Neural cell (in vitro differentiated cells): ENCODE results near the gene LAMB4. TPM values are rescaled to one million over a fixed set of nuclear protein-coding genes. Genes with fewer than 3 reads are reported as not detected.

Experiments used
- H2AFZ ChIP-seq: fragments of 200-600, 300-800 bp; sonication (generic), shearing (Covaris generic); 2 replicates; pipeline ENCODE4 v1.6.0; 2014; ENCODE audit warnings: low read depth, mild to moderate bottlenecking, antibody characterized with exemption, low read length, moderate library complexity
- H3F3A ChIP-seq: fragments of 200-600 bp; shearing (Covaris generic); 2 replicates; pipeline ENCODE4 v1.6.1; 2016; ENCODE audit warnings: mild to moderate bottlenecking, moderate library complexity, mixed read lengths, antibody characterized with exemption, low read length; ENCODE audit not compliant: insufficient read depth, poor library complexity, severe bottlenecking
- H3K27ac ChIP-seq: fragments of 200-600, 300-800 bp; sonication (generic), shearing (Covaris generic); 2 replicates; pipeline ENCODE4 v1.5.1; 2014; ENCODE audit warnings: mild to moderate bottlenecking, low read length, moderate library complexity
- H3K27me3 ChIP-seq: fragments of 300-800, 200-600 bp; sonication (generic), shearing (Covaris generic); 2 replicates; pipeline ENCODE4 v1.6.0; 2014; ENCODE audit warnings: mild to moderate bottlenecking, low read depth, low read length, moderate library complexity; ENCODE audit not compliant: insufficient read depth
- H3K36me3 ChIP-seq: fragments of 300-800, 200-600 bp; sonication (generic), shearing (Covaris generic); 2 replicates; pipeline ENCODE4 v1.5.1; 2014; ENCODE audit warnings: mild to moderate bottlenecking, antibody characterized with exemption, low read length, moderate library complexity; ENCODE audit not compliant: insufficient read depth
- H3K4me2 ChIP-seq: fragments of 300-800, 200-600 bp; sonication (generic), shearing (Covaris generic); 2 replicates; pipeline ENCODE4 v1.6.0; 2014; ENCODE audit warnings: mild to moderate bottlenecking, low read length
- H3K4me3 ChIP-seq: fragments of 300-800, 200-600 bp; sonication (generic), shearing (Covaris generic); 2 replicates; pipeline ENCODE4 v1.5.1; 2014; ENCODE audit warnings: mild to moderate bottlenecking, low read length, moderate library complexity
- H3K79me2 ChIP-seq: fragments of 200-600 bp; shearing (Covaris generic); replicated peaks from 2 replicates; pipeline ENCODE4 v1.6.0; 2014; ENCODE audit warnings: mild to moderate bottlenecking, low read length, moderate library complexity; ENCODE audit not compliant: insufficient read depth
- H3K9ac ChIP-seq: fragments of 300-800, 200-600 bp; sonication (generic), shearing (Covaris generic); 2 replicates; pipeline ENCODE4 v1.6.1; 2016; ENCODE audit warnings: mild to moderate bottlenecking, low read length, mixed read lengths
- H3K9me2 ChIP-seq: fragments of 200-600 bp; shearing (Covaris generic); 2 replicates; pipeline ENCODE4 v1.6.1; 2016; ENCODE audit warnings: mild to moderate bottlenecking, low read length, mixed read lengths; ENCODE audit not compliant: insufficient read depth
- H3K9me3 ChIP-seq: fragments of 200-600, 300-800 bp; sonication (generic), shearing (Covaris generic); 2 replicates; pipeline ENCODE4 v1.6.1; 2016; ENCODE audit warnings: mild to moderate bottlenecking, mixed run types, low read length, moderate library complexity, mixed read lengths
- H4K20me1 ChIP-seq: fragments of 200-600 bp; shearing (Covaris generic); 2 replicates; pipeline ENCODE4 v1.6.1; 2016; ENCODE audit warnings: mild to moderate bottlenecking, mixed run types; ENCODE audit not compliant: insufficient read depth
- EP300 ChIP-seq: fragments of 450-650 bp; conservative IDR thresholded peaks from 2 replicates; pipeline ENCODE4 v1.6.1; 2014; ENCODE audit warnings: antibody characterized with exemption, mild to moderate bottlenecking, moderate library complexity; ENCODE audit not compliant: poor library complexity, severe bottlenecking
- EZH2 ChIP-seq: fragments of 200-600, 300-800 bp; shearing (Covaris generic), sonication (generic); IDR thresholded peaks from 2 replicates; pipeline ENCODE4 v1.6.1; 2014; ENCODE audit warnings: antibody characterized with exemption, low read length, borderline replicate concordance, mild to moderate bottlenecking; ENCODE audit not compliant: insufficient read depth, poor library complexity, severe bottlenecking
- MXI1 ChIP-seq: fragments of 450-650 bp; conservative IDR thresholded peaks from 2 replicates; pipeline ENCODE4 v1.6.1; 2014; ENCODE audit warnings: antibody characterized with exemption, mild to moderate bottlenecking; ENCODE audit not compliant: poor library complexity, severe bottlenecking
- POLR2AphosphoS5 ChIP-seq: IDR thresholded peaks from 2 replicates; pipeline ENCODE4 v1.6.1; 2012
- RAD21 ChIP-seq: fragments of 450-650 bp; conservative IDR thresholded peaks from 2 replicates; pipeline ENCODE4 v1.6.1; 2014; ENCODE audit warnings: antibody characterized with exemption, mild to moderate bottlenecking, moderate library complexity
- SMC3 ChIP-seq: fragments of 450-650 bp; conservative IDR thresholded peaks from 2 replicates; pipeline ENCODE4 v1.6.1; 2014; ENCODE audit warnings: antibody characterized with exemption, mild to moderate bottlenecking, moderate library complexity; ENCODE audit not compliant: poor library complexity
- polyA plus RNA-seq: library from polyadenylated mRNA; depleted of rRNA; stranded (reverse); fragments of >200 nt; gene quantifications from 2 replicates; pipeline ENCODE4 v1.2.3, GENCODE V29; 2014
- TF ChIP-seq, protein P1 (sequence below): fragments of 450-650 bp; IDR thresholded peaks from 2 replicates; pipeline ENCODE4 v1.5.1; 2014; ENCODE audit warnings: antibody characterized with exemption, mild to moderate bottlenecking, moderate library complexity; ENCODE audit not compliant: poor library complexity, severe bottlenecking
- TF ChIP-seq, protein P2 (sequence below): IDR thresholded peaks from 2 replicates; pipeline ENCODE4 v1.6.1; 2012; ENCODE audit warnings: borderline replicate concordance

LAMB4 gene
- polyA plus RNA-seq, 1 donor from 2014 or later, result 0.16 TPM

DNA sequence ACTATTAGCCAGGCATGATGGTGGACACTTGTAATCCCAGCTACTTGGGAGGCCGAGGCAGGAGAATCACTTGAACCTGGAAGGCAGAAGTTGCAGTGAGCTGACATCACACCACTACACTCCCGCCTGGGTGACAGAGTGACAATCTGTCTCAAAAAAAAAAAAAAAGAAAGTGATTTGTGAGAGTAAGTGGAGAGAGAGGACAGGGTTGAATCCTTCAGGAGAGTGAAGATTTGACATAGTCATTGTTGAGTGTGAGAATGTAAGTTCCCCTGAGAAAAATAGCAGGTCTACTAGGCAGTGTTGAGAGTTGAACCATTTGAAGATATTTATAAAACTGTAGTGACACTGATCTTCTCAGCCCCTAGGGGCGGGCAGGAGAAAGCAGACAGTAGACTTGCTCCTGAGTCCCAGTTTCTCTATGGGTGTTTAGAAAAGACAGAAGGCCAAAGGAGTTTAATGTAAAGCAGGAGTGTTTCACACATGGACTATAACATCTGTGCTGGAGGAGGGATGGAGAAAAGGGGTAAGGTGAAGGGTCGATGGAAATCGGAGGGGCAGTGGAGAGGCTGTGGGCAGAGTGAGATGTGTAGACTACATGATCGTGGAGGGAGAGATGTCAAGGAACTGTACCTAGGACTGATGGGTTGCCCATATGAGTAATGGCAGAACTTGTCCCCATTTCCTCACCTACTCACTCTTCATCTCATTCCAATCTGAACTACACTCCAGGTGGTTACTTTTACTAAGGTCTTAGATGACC lies 13.7 kb upstream of the LAMB4 start:
- no peak overlapping the region for H3K27ac ChIP-seq
- H3K9me2 ChIP-seq, result no peaks in the 10 kb centered on the region
- H3K4me2 ChIP-seq, result no peak overlapping the region
- TF ChIP-seq MXI1, result no peak
- TF ChIP-seq POLR2AphosphoS5, result no peak
- TF ChIP-seq, protein P1, sequence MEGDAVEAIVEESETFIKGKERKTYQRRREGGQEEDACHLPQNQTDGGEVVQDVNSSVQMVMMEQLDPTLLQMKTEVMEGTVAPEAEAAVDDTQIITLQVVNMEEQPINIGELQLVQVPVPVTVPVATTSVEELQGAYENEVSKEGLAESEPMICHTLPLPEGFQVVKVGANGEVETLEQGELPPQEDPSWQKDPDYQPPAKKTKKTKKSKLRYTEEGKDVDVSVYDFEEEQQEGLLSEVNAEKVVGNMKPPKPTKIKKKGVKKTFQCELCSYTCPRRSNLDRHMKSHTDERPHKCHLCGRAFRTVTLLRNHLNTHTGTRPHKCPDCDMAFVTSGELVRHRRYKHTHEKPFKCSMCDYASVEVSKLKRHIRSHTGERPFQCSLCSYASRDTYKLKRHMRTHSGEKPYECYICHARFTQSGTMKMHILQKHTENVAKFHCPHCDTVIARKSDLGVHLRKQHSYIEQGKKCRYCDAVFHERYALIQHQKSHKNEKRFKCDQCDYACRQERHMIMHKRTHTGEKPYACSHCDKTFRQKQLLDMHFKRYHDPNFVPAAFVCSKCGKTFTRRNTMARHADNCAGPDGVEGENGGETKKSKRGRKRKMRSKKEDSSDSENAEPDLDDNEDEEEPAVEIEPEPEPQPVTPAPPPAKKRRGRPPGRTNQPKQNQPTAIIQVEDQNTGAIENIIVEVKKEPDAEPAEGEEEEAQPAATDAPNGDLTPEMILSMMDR, result no peak
- no peak for TF ChIP-seq EP300
- no peak for TF ChIP-seq SMC3
- no peaks in the 10 kb centered on the region for H3K36me3 ChIP-seq
- H3K9me3 ChIP-seq, result no peaks in the 10 kb centered on the region
- no peaks in the 10 kb centered on the region for H4K20me1 ChIP-seq
- H3K9ac ChIP-seq, result no peak overlapping the region
- no peaks in the 10 kb centered on the region for H3K27me3 ChIP-seq
- no peaks in the 10 kb centered on the region for H3F3A ChIP-seq
- no peak overlapping the region for H3K4me3 ChIP-seq
- no peak overlapping the region for H2AFZ ChIP-seq
- H3K79me2 ChIP-seq, result no peaks in the 10 kb centered on the region

DNA sequence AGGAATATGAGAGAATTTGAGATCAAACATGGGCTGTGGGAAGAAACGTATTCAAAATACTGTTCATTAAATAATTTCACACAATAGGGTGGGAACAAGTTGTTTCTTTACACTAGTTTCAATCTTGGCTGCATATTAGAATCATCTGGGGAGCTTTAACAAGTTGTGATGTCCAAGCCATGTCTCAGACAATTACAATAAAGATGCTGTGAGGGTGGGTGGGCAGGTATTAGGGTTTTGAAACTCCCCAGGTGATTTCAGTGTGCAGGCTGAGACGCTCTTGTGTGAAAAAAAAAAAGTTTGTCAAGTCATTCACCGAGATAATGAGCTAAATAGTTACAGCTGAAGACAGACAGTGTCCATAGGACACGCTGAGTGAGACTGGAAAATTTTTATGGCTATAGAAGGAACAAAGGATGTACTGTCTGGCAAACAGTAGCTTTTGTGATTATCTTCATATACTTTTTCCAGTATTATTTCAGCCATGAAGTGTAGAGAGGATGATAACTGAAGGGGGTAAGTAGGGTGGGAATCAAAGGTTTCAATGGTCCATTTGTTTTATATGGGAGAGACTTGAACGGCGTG lies 12.6 kb upstream of the LAMB4 start:
- Histone ChIP-seq H4K20me1 (no peaks in the 10 kb centered on the region), H3K36me3 (no peaks in the 10 kb centered on the region)

DNA sequence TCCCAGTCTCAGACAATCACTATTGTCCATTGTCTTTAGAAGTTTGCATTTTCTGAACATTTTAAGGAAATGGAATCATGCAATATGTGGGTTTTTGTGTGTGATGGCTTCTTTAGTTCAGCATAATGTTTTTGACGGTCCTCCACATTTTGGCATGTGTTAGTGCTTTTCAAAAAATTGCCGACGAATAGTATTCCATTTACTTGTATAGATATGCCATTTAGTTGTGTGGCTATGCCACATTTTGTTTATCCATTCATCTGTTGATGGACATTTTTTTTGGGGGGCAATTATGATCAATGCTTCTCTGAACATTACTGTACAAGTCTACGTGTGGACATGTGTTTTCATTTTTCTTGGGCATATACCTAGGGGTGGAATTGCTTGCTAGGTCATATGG lies 12.0 kb upstream of the LAMB4 start:
- TF ChIP-seq, protein P1, result no peak
- TF ChIP-seq EP300 (no peak), RAD21 (no peak), POLR2AphosphoS5 (no peak), MXI1 (no peak)
- TF ChIP-seq, protein P2, sequence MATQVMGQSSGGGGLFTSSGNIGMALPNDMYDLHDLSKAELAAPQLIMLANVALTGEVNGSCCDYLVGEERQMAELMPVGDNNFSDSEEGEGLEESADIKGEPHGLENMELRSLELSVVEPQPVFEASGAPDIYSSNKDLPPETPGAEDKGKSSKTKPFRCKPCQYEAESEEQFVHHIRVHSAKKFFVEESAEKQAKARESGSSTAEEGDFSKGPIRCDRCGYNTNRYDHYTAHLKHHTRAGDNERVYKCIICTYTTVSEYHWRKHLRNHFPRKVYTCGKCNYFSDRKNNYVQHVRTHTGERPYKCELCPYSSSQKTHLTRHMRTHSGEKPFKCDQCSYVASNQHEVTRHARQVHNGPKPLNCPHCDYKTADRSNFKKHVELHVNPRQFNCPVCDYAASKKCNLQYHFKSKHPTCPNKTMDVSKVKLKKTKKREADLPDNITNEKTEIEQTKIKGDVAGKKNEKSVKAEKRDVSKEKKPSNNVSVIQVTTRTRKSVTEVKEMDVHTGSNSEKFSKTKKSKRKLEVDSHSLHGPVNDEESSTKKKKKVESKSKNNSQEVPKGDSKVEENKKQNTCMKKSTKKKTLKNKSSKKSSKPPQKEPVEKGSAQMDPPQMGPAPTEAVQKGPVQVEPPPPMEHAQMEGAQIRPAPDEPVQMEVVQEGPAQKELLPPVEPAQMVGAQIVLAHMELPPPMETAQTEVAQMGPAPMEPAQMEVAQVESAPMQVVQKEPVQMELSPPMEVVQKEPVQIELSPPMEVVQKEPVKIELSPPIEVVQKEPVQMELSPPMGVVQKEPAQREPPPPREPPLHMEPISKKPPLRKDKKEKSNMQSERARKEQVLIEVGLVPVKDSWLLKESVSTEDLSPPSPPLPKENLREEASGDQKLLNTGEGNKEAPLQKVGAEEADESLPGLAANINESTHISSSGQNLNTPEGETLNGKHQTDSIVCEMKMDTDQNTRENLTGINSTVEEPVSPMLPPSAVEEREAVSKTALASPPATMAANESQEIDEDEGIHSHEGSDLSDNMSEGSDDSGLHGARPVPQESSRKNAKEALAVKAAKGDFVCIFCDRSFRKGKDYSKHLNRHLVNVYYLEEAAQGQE, result no peak
- no peak overlapping the region for H3K4me3 ChIP-seq
- no peaks in the 10 kb centered on the region for H3K27me3 ChIP-seq

More for the DNA sequence above, 12.6 kb upstream of the LAMB4 start:
- Histone ChIP-seq H3F3A (no peaks in the 10 kb centered on the region), H2AFZ (no peak overlapping the region), H3K4me2 (no peak overlapping the region), H3K9me3 (no peaks in the 10 kb centered on the region), H3K27me3 (no peaks in the 10 kb centered on the region), H3K4me3 (no peak overlapping the region), H3K9me2 (no peaks in the 10 kb centered on the region), H3K79me2 (no peaks in the 10 kb centered on the region), H3K9ac (no peak overlapping the region), H3K27ac (no peak overlapping the region)
- TF ChIP-seq SMC3 (no peak), EZH2 (no peak), MXI1 (no peak)

More for the DNA sequence above, 12.0 kb upstream of the LAMB4 start:
- Histone ChIP-seq H4K20me1 (no peaks in the 10 kb centered on the region), H3K79me2 (no peaks in the 10 kb centered on the region), H3K4me2 (no peak overlapping the region), H3K9me3 (no peaks in the 10 kb centered on the region), H3K9ac (no peak overlapping the region), H3K27ac (no peak overlapping the region), H3K36me3 (no peaks in the 10 kb centered on the region), H2AFZ (no peak overlapping the region), H3F3A (no peaks in the 10 kb centered on the region), H3K9me2 (no peaks in the 10 kb centered on the region)
